HG03159 (cell line): Measurements from ENCODE around the gene GABRB1.
A peak's percentile ranks its signal among the peaks of the same experiment; 100 is the strongest.
"Not testable (repeated sequence)": the region's sequence is repeated elsewhere in the genome, so short reads cannot be mapped to it uniquely, and the experiment has no call there.

Experiments
- ATAC-seq: cut with Tn5 transposase; IDR thresholded peaks from one replicate; pipeline ENCODE4 v1.9.1; 2021; ENCODE audit warnings: mild to moderate bottlenecking, moderate library complexity; ENCODE audit not compliant: unreplicated experiment

GABRB1 gene

GRCh38 chr4:47378021-47378530 is 346.7 kb downstream of the GABRB1 start:
- not testable (repeated sequence) for ATAC-seq

DNA sequence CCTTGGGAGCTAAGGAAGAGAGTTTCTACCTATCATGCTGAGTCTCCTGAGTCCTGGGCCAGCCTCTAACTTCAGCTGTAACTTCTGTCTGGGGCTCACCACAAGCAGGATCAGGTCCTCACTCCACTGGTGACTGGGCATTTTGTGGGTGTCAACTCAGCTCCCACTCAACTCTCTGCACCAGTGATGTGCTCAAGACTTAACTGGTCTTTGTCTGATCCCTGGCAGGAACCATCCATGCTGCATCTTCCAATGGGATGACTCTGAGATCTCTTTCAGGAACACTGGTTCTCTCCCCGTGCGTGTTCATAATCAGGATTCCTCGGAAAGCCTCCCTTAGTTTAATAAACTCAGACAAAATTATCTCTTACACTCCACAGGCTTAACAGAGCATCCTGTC is 349.8 kb downstream of the GABRB1 start:
- ATAC-seq = no peak

GRCh38 chr4:47382846-47383360 is 351.5 kb downstream of the GABRB1 start:
- no peak for ATAC-seq

- ATAC-seq = no peak
These were observed 352.6 kb downstream of the GABRB1 start for GRCh38 chr4:47383829-47384427.

DNA sequence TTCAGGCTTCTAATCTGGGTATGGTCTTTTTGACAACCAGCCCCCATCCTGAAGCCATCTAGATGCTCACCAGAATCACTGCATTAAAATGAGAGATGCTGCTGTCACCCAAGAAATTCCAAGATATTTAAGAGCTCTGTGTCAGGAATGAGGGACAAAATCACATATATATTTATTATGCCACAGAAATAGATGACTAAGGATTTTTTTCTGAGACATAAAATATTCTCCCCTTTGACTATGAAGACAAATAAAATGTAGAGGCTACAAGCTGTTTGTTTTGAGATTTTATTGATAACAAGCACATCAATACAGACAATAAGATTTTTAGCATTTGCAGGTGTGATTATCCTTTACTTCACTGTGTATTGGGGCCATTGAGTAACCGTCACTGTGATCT is 354.8 kb downstream of the GABRB1 start:
- ATAC-seq = no peak

DNA sequence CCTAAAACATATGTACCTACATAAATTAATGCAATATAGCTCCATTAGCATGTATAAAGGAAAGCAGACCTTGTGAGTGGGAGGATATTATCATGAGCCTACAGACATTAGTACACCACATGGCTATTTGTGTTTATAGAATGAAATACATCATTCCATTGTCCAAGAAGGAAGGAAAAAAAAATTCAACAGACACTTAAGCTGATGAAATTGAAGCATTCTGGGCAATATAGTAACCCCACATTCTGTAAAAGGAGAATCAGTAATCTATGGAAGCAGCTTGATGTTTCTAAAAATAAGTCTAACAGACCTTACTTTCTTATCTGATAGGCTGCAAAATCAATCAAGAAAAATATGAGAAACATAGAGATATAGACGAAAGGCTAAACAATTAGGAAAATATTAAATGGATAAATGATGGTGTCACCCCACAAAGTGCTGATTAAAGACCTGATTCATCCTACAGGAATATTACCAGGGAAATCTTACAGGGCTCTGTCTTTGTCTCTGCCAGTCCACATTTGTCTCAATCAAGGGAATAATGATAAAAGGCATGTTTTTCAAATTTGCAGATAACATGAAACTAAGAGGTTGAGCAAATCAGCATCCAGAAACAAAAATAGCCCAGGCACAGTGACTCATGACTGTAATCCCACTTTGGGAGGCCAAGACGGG is 355.3 kb downstream of the GABRB1 start:
- no peak for ATAC-seq

DNA sequence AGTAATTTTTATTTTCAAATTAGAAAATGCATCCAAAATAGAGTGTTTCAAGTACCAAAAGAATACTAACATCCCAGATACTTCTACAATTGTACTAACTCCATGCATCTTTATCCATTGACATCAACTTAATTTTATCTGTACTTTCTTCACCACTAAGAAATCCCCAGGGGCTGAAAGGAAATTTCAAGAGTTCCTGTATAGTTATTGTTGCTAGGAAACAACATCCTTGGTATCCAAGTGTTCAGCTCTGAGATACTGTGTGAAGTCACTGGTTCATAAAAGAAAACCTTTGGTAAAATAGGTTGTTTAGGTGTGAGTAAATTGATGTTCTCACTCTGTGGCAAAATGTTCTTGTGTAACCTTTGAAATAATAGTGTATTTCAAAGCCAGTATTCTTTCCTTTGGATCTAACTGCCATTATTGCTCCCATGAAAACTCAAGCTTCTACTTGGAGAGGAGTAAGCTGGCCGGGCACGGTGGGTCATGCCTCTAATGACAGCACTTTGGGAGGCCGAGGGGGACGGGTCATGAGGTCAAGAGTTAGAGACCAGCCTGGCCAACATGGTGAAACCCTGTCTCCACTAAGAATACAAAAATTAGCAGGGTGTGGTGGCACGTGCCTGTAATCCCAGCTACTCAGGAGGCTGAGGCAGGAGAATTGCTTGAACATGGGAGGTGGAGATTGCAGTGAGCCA is 359.2 kb downstream of the GABRB1 start:
- no peak for ATAC-seq

DNA sequence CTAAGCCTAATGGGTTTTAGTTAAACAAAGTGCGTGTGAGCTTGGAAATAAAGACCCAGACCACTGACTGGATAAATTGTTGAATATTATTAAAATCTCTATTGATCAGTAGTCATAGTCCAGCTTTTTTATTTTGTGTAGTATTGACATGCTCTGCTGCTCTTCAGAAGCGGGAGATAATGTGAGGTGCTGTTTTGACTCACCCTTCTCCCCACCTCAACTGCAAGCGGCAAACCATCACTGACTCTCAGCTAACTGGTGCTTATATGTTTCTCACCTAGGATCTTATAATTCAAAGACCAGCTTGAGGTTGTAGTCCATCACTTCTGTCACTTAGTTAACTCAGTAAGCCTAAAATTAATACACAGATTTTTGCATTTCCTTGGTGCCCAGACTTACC is 359.9 kb downstream of the GABRB1 start:
- ATAC-seq = no peak

DNA sequence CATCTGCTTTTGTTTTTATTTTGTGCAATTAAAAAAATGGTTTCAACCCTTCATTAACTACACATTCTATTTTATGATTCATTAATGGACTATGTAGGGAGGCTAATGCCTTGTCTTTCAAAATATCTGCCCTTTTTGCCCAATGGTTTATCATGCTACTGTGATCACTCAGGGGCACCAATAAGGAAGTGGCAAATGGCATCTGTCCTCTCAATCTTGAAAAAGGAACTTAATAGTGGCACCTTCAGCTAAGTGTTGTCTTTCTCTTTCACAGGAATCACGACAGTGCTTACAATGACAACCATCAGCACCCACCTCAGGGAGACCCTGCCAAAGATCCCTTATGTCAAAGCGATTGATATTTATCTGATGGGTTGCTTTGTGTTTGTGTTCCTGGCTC is 375.0 kb downstream of the GABRB1 start:
- ATAC-seq = no peak

- ATAC-seq = no peak
These were observed 378.9 kb downstream of the GABRB1 start for GRCh38 chr4:47410271-47410670.

GRCh38 chr4:47413521-47413920 is 382.2 kb downstream of the GABRB1 start:
- ATAC-seq = peak; percentile 43

DNA sequence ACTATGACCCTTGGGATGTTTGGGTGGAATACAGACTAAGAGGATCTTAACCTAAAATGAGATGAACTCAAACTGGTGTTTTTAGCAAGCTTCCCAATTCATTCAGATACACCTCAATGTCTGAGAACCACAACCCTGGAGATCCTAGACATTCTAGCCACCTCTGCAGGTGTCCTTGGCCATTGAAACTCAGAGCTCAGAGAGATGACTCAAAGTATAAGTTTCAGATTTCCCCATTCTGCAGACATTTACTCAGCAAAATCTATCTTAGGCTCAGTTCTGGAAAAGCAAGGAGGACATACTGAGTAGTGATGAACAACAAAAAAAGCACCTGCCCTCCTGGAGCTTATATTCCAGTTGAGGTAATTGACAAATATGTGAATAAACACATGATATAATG is 384.4 kb downstream of the GABRB1 start:
- ATAC-seq = peak; percentile 60

- no peak for ATAC-seq
These were observed 386.8 kb downstream of the GABRB1 start for GRCh38 chr4:47418147-47418546.

DNA sequence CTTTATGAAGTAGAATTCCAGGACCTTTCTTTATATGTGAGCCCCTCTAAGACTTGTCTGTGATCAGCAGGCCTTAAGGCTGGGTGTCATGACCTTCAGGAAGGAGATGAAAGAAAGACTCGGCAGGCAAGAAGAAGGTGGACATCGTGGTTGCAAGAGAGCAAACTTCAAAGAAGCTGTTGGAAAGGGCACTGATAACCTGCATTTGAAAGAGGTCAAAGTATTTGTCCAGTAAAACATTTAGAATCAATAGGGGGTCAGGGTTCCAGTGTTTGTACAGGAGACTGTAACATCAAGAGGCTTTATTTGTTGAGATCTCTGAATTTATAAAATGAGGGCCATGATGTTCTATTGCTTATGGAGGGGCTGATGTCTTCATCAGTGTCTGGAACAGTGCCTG is 387.9 kb downstream of the GABRB1 start:
- ATAC-seq = no peak

- ATAC-seq = no peak
These were observed 394.3 kb downstream of the GABRB1 start for GRCh38 chr4:47425628-47426027.

DNA sequence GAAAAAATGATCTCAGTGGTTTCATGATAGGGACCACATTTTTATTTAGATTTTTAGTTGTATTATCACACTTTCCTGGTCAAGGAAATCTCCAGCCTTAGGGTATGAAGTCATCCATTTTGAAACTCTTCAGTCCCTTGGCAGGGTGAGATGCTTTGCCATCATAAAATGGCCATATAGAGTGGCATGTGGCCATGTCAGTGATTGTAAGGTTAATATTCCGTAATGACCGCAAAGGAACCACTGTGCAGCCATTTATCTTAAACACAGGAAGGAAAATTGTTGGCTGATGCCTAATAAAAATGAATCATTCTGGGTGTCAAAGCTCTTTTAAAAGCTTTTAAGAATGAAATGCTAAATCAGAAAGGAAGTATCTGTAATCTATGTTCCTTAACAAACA is 396.6 kb downstream of the GABRB1 start:
- no peak for ATAC-seq

DNA sequence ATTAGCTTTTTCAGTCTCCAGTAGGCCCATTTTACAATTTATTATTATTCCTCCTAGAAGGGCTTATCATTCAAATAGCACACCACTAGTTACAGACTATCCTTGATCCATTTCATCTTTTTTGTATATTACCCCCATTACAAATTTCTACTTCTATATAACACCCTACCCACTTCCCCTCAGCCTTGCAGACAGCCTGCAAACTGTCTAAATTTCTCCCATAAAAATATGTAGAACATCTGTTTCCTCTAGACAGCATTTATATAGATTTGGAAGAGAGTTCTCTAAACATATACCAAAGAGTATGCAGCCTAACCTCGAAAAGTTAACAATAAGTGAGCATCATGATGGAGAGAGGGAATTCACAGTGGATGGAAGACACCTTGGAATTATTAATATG is 401.4 kb downstream of the GABRB1 start:
- ATAC-seq = no peak

DNA sequence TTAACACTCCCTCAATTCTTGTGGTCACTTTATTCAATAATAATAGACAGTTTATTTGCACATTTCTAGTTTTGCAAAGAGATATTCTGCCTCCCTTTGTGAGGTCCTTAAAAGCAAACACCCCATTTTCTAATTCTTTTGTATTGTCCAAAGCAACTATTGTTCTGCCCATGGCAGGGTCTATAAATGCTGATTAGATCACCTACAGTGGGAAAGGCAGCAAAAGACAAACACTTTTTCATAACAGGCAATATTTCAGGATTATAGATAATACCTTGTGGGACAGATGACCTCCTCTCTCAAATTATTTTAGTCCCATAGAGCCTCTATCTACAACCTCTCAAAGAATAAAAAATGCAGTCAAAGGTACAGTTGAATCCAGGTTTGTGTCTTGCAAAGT is 403.6 kb downstream of the GABRB1 start:
- no peak for ATAC-seq

DNA sequence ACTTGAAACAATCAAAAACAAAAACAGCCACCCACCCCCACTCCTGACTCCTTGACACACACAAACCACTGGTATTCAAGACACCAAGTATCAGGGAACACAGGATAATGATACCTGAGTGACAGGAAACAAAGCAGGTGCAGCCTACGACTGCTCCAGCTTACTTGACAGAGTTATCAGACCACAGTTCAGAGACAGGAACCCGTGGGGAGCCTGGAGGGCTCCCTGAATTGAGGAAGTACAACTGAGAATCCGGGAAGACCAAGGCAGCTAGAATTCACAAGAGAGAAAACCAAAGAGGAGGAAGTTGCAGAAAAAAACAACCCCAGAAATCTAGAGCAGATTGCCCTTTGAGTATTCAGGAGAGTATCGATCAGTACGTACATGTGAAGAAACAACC is 411.6 kb downstream of the GABRB1 start:
- peak; percentile 74 for ATAC-seq

GRCh38 chr4:47444031-47444430 is 412.7 kb downstream of the GABRB1 start:
- ATAC-seq = no peak

- ATAC-seq = no peak
These were observed 420.3 kb downstream of the GABRB1 start for GRCh38 chr4:47451657-47452056.

DNA sequence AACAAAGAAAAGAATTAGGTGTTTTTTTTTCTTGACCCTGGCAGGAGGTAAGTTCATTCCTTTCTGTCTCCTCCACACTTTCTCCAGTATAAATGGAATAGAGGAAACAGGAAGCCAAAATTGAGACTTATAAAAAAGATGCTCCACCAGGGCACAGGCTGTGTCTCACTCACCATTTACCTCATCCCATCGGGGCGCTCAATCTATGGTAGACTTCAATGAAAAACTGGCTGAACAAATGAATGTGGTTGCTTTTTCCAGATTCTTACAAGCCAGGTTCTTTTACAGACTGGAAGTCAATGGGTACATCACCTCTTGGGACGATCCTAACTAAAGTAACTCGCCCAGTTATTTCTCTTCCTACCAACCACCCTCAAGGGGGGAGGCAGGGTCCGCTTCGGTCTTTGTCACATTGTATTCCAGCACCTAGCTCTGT is 431.4 kb downstream of the GABRB1 start:
- peak; percentile 2 for ATAC-seq
